Panc1 (cell line): Measurements from ENCODE around the gene ATXN10.

Experiments used
- POLR2AphosphoS5 ChIP-seq: IDR thresholded peaks from 2 replicates; pipeline ENCODE4 v1.6.1; 2012; ENCODE audit warnings: mild to moderate bottlenecking, low read depth, low read length, moderate library complexity
- SIN3A ChIP-seq: IDR thresholded peaks from 2 replicates; pipeline ENCODE4 v1.6.1; 2012; ENCODE audit warnings: low read depth, mild to moderate bottlenecking, low read length, moderate library complexity, borderline replicate concordance; ENCODE audit not compliant: insufficient read depth
- TF ChIP-seq, protein P1 (sequence below): fragments of 450-650 bp; IDR thresholded peaks from 2 replicates; pipeline ENCODE4 v1.5.1; 2017; ENCODE audit warnings: mild to moderate bottlenecking

DNA sequence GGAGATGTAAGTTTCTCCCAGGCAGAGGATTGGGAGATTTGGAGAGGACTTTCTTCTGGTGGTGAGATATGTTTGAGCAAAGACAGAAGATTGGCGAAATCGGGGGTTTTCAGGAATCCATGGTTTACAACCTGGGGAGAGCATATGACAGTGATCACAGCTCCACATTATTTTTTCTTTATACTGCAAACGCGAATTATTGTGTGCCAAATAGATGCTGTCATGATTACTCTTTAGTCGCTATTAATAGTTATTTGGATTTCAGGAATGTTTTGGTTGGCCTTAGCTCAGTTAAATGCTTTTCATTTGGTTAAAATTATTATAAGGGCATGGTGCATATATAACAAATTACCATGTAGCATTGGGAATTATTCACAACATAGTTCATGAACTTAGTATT, 15.2 kb downstream of the ATXN10 start:
- TF ChIP-seq POLR2AphosphoS5 (no peak), SIN3A (no peak)
- TF ChIP-seq, protein P1, sequence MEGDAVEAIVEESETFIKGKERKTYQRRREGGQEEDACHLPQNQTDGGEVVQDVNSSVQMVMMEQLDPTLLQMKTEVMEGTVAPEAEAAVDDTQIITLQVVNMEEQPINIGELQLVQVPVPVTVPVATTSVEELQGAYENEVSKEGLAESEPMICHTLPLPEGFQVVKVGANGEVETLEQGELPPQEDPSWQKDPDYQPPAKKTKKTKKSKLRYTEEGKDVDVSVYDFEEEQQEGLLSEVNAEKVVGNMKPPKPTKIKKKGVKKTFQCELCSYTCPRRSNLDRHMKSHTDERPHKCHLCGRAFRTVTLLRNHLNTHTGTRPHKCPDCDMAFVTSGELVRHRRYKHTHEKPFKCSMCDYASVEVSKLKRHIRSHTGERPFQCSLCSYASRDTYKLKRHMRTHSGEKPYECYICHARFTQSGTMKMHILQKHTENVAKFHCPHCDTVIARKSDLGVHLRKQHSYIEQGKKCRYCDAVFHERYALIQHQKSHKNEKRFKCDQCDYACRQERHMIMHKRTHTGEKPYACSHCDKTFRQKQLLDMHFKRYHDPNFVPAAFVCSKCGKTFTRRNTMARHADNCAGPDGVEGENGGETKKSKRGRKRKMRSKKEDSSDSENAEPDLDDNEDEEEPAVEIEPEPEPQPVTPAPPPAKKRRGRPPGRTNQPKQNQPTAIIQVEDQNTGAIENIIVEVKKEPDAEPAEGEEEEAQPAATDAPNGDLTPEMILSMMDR, result no peak
